ENCODE measurements around the gene TMPRSS3.

Gene TMPRSS3

GRCh38 chr21:42395905-42396651 is at the start of gene TMPRSS3:
TMPRSS3 (minus strand) TSS chr21:42396052; CDS start chr21:42395417, 635 bp downstream.
- DNase-seq (ENCODE audit: low read depth) = no peak

GRCh38 chr21:42445311-42445710 is 49.5 kb upstream of the TMPRSS3 start:
- DNase-seq (ENCODE audit: low read depth) = no peak

GRCh38 chr21:42444745-42445059 is 48.9 kb upstream of the TMPRSS3 start:
- DNase-seq (ENCODE audit: low read depth) = no peak

- no peak for DNase-seq (ENCODE audit: low read depth)
Observed at GRCh38 chr21:42443876-42444744, 48.3 kb upstream of the TMPRSS3 start.

- no peak for DNase-seq (ENCODE audit: low read depth)
Observed at GRCh38 chr21:42443181-42443785, 47.4 kb upstream of the TMPRSS3 start.

- DNase-seq (ENCODE audit: low read depth) = no peak
Observed at GRCh38 chr21:42441963-42442362, 46.1 kb upstream of the TMPRSS3 start.

GRCh38 chr21:42440187-42440792 is 44.4 kb upstream of the TMPRSS3 start:
- no peak for DNase-seq (ENCODE audit: low read depth)

GRCh38 chr21:42439284-42440186 is 43.7 kb upstream of the TMPRSS3 start:
- no peak for DNase-seq (ENCODE audit: low read depth)

- no peak for DNase-seq (ENCODE audit: low read depth)
Observed at GRCh38 chr21:42438316-42439205, 42.7 kb upstream of the TMPRSS3 start.

- DNase-seq (ENCODE audit: low read depth) = no peak
Observed at GRCh38 chr21:42437786-42438185, 41.9 kb upstream of the TMPRSS3 start.

- DNase-seq (ENCODE audit: low read depth) = no peak
Observed at GRCh38 chr21:42436914-42437313, 41.1 kb upstream of the TMPRSS3 start.

- DNase-seq (ENCODE audit: low read depth) = no peak
Observed at GRCh38 chr21:42435833-42436232, 40.0 kb upstream of the TMPRSS3 start.

- no peak for DNase-seq (ENCODE audit: low read depth)
Observed at GRCh38 chr21:42435401-42435800, 39.5 kb upstream of the TMPRSS3 start.

GRCh38 chr21:42434884-42435283 is 39.0 kb upstream of the TMPRSS3 start:
- DNase-seq (ENCODE audit: low read depth) = no peak

- no peak for DNase-seq (ENCODE audit: low read depth)
Observed at GRCh38 chr21:42433946-42434551, 38.2 kb upstream of the TMPRSS3 start.

GRCh38 chr21:42432695-42433094 is 36.8 kb upstream of the TMPRSS3 start:
- no peak for DNase-seq (ENCODE audit: low read depth)

- DNase-seq (ENCODE audit: low read depth) = no peak
Observed at GRCh38 chr21:42431196-42431595, 35.3 kb upstream of the TMPRSS3 start.

- DNase-seq (ENCODE audit: low read depth) = no peak
Observed at GRCh38 chr21:42430521-42430920, 34.7 kb upstream of the TMPRSS3 start.

GRCh38 chr21:42429856-42430255 is 34.0 kb upstream of the TMPRSS3 start:
- no peak for DNase-seq (ENCODE audit: low read depth)

GRCh38 chr21:42429021-42429420 is 33.2 kb upstream of the TMPRSS3 start:
- no peak for DNase-seq (ENCODE audit: low read depth)
